NCI-H2171 treated with DMSO at 0.1 percent for 48 hours (cell line): ENCODE measurements around the gene DNAAF3.
A peak's percentile ranks its signal among the peaks of the same experiment; 100 is the strongest.

Experiments
- DNase-seq: peaks from one replicate; lab custom pipeline; 2025; lab: John Stamatoyannopoulos, UW

The DNAAF3 gene

DNA sequence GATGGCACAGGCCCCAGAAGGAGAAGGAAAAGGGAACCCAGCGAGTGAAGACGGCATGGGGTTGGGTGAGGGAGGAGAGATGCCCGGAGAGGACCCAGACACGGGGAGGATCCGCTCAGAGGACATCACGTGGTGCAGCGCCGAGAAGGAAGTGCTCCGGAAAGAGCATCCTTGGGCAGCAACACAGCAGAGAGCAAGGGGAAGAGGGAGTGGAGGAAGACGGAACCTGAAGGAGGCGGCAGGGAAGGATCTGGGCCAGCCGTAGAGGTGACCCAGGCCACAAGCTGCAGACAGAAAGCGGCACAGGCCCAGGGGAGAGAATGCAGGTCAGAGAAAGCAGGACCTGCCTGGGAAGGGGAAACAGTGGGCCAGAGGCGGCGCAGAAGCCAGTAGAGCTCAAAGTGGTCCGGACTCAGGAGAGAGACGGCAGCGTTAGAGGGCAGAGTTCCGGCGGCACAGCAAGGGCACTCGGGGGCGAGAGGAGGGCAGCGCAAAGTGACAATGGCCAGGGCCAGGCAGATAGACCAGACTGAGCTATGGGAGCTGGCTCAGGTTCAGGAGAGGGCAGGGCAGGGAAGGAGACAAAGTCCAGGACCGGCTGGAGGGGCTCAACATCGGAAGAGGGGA lies 50.1 kb downstream of the DNAAF3 start:
- peak; percentile 8 for DNase-seq

DNA sequence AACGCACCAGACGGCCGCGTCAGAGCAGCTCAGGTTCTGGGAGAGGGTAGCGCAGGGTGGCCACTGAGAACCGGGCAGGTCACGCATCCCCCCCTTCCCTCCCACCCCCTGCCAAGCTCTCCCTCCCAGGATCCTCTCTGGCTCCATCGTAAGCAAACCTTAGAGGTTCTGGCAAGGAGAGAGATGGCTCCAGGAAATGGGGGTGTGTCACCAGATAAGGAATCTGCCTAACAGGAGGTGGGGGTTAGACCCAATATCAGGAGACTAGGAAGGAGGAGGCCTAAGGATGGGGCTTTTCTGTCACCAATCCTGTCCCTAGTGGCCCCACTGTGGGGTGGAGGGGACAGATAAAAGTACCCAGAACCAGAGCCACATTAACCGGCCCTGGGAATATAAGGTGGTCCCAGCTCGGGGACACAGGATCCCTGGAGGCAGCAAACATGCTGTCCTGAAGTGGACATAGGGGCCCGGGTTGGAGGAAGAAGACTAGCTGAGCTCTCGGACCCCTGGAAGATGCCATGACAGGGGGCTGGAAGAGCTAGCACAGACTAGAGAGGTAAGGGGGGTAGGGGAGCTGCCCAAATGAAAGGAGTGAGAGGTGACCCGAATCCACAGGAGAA lies 50.9 kb downstream of the DNAAF3 start:
- no peak for DNase-seq

DNA sequence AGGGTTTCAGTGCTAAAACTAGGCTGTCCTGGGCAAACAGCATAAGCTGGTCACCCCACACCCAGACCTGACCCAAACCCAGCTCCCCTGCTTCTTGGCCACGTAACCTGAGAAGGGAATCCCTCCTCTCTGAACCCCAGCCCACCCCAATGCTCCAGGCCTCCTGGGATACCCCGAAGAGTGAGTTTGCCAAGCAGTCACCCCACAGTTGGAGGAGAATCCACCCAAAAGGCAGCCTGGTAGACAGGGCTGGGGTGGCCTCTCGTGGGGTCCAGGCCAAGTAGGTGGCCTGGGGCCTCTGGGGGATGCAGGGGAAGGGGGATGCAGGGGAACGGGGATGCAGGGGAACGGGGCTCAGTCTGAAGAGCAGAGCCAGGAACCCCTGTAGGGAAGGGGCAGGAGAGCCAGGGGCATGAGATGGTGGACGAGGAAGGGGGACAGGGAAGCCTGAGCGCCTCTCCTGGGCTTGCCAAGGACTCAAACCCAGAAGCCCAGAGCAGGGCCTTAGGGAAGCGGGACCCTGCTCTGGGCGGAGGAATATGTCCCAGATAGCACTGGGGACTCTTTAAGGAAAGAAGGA lies 51.8 kb downstream of the DNAAF3 start:
- DNase-seq, result no peak

DNA sequence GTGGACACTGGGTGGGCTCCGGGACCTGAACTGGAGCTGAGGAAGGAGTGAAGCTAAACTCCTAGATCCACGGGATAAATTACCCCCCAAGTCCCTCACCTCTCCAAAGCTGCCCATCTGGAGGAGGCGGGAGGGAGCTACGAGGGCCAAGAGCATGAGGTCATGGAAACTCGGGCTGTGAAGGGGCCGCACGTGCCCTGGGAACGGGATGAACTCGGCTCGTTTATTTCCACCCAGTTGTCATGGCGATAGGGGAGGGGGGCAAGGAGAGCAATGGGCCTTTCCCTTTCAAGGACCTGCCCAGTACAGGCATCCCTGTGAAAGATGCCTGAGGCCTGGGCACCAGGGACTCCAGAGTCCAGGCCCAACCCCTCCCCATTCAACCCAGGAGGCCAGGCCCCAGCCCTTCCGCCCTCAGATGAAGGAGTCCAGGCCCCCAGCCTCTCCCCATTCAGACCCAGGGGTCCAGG lies 52.8 kb downstream of the DNAAF3 start:
- DNase-seq, result peak; percentile 16

DNA sequence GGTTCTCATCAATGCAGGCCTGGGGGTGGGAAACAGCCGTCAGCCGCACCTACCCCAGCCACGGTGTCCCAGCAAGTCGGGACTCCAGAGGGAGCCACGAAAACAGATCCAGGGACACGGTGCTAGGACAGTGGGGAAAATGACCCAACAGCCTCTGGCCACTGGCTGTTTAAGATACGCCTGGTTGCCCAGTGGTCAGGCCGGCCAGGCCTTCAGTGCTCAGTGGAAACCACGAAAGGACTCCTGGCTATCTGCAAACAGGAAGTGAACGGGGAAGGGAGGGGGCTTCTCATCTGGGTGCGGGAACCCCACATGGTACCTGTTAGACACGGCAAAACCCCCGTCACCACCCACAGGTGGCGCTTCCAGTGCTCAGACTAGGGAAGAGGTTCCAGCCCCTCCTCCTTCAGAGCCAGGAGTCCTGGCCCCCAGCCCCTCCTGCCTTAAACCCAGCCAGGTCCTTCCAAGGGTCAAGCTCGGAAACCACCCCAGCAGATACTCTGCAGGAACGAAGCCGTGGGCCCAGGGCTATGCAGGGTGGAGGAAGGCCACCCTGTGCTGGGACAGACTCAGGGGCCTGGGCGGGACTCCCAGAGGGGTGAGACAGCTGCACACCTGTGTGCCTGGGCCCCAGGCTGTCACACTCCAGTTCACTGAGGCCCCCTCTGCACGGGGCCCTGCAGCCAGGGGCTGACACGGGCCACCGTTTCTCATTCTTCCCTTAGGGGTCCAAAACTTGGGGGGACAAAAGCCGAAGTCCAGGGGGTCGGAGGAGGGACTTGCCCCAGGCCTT lies 53.4 kb downstream of the DNAAF3 start:
- no peak for DNase-seq

DNA sequence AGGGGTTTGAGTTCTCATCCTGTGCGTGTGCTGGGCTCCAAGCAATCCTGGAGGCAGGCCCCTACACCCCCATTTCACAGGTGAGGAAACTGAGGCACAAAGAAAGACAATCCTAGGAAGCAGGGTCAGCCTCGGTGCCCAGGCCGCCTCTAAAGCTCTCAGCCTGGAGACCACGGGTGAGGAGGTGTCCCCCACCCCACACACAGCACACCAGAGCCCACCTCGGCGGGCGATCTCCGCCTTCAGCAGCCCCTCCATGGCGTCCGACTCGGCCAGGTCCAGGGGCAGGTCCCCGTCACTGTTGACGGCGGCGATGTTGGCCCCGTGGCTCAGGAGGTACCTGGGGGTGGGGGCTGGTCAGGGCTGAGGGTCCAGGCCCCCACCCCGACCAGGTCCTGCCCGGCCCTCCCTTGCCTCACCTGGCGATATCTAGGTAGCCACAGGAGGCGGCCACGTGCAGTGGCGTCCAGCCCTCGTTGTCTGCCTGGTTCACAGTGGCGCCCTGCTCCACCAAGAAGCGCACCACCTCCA lies 54.1 kb downstream of the DNAAF3 start:
- DNase-seq, result no peak

DNA sequence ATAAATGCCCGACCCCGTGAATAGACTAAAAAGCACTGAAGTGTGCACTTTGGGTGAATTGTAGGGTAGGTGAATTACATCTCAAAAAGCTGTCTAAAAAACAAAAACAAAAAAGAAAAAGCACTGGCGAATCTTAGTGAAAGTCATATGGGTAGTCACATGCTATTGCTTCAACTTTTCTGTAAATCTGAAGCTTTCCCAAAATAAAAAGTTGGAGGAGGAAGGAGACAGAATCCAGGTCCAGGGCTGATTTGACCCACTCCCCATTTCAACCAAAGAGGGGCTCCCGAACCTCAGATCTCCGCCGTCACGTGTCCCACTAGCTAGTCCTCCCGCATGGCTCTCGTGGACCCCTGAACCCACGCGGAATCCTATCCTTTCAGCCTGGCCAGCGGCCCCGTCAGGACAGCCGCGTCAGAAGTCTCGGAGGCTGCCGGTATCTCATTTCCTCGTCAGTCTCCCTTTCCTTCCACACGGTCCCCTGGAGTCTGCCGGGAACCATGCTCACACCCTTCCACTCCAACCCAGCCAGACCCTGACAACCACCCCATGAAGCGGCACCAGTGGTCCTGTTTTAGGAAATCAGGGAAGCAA lies 55.1 kb downstream of the DNAAF3 start:
- no peak for DNase-seq

DNA sequence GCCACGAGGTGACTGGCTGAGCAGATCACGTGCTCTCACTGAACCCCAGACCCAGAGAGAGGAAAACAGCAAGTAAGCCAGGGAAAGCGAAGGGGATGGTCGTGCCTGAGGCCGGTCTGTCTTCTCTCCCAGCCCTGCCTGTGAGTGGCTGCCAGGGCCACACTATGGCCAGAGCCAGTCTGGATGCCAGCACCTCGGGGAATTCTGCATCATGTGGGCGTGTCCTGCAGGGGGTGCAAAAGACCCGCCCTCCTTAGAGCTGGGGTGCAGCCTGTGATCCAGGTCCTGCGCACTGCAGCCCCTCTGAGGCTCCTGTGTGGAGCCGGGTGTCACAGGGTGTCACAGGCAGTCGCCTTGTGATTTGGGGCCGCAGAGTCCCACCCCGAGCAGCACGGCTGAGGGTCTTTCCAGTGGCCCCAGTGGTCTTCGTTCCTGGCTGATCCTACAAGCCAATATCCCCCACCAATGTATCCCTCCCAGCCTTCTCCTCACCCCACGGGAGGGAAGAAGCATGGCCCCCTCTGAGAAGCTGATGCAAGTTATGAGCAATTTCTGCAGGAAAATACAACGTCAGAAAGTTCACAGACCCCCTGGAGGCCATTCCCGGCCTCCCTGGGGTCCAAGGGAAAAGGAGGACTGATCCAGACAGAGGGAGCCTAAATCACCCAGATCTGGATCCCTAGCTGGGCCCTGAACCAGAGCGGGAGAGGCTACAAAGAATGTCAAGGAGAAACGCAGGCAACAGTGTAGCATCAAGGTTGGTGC lies 56.7 kb downstream of the DNAAF3 start:
- no peak for DNase-seq
